ENCODE data around the gene CREG1.

Gene CREG1

DNA sequence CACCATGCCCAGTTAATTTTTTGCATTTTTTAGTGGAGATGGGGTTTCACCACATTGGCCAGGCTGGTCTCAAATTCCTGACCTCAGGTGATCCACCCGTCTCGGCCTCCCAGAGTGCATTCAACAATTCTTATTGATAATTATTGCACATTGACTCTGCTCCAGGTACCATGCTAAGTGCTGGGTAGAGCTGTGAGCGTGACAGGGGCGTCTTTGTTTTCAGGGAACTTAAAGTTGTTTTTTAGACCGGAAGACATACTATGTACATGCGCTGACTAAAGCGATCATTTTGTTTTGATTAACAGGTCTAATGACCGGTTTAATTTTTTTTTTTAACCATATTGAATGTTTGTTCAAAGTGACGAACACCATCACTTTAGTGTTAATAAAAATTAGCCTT is 39.3 kb downstream of the CREG1 start:
- Histone ChIP-seq H3K9ac (ENCODE audit: low read length) (no peak overlapping the region), H2BK120ac (ENCODE audit: low read depth, low read length) (no peak overlapping the region), H3K27me3 (ENCODE audit: insufficient read depth, low read length, poor library complexity) (no peaks in the 10 kb centered on the region), H3K4me1 (ENCODE audit: control insufficient read depth, low read depth, low read length) (no peaks in the 10 kb centered on the region), H3K18ac (ENCODE audit: low read length) (no peak overlapping the region), H3K56ac (ENCODE audit: low read length) (no peak overlapping the region), H3K79me2 (ENCODE audit: control insufficient read depth, insufficient read depth, low read length) (no peaks in the 10 kb centered on the region), H3K36me3 (ENCODE audit: control insufficient read depth, insufficient read depth, low read length) (no peaks in the 10 kb centered on the region), H4K8ac (ENCODE audit: low read depth, low read length) (no peak overlapping the region), H4K5ac (ENCODE audit: low read length) (no peak overlapping the region), H3K4ac (ENCODE audit: low read depth, low read length) (no peak overlapping the region), H3K4me3 (ENCODE audit: low read length) (no peak overlapping the region), H2BK5ac (ENCODE audit: low read length) (no peak overlapping the region), H3K4me2 (ENCODE audit: low read length) (no peak overlapping the region), H3K27ac (ENCODE audit: low read depth, low read length) (no peak overlapping the region), H3K23ac (ENCODE audit: low read length) (no peak overlapping the region), H3K79me1 (ENCODE audit: low read length) (no peaks in the 10 kb centered on the region), H2BK15ac (replicated peaks; ENCODE audit: low read depth) (no peak overlapping the region), H2AK5ac (ENCODE audit: low read length) (no peak overlapping the region)
- DNase-seq, result no peak
- WGBS (ENCODE audit: extremely low coverage, insufficient coverage, low lambda C conversion rate), result no CpG with 5 or more reads among the region's 9 CpGs

DNA sequence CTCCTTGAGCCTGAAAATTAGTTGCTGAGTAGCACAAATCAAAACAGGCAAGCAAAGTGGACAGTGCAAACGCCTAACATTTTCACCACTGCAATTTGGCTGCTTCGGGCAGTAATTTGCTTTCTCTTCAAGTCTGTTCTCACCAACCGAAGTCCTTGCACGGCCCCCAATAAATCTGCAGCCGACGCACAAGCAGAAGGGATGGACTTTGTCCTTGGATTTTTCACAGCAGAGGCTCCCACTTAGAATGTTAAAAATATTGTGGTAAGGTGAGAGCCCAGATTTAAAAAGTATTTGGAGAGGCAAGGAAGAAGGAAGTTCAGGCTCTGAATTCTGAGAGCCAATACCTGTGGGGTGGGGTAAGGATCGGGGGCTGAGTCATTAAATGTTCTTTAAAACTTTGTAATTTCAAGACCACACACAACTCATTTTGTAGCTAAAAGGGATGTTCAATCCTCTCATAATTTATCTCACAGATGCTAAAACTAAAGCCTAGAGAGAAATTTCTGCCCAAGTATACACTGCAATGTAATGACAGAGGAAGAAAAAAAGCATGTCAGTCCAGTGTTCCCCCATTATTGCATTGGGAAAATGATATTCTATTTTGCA is 41.4 kb downstream of the CREG1 start:
- H3K23ac ChIP-seq (ENCODE audit: low read length), result no peak overlapping the region
- H3K36me3 ChIP-seq (ENCODE audit: control insufficient read depth, insufficient read depth, low read length), result no peaks in the 10 kb centered on the region
- H3K4me3 ChIP-seq (ENCODE audit: low read length), result no peak overlapping the region
- H3K4ac ChIP-seq (ENCODE audit: low read depth, low read length), result no peak overlapping the region
- H4K8ac ChIP-seq (ENCODE audit: low read depth, low read length), result no peak overlapping the region
- H3K18ac ChIP-seq (ENCODE audit: low read length), result no peak overlapping the region
- no peaks in the 10 kb centered on the region for H3K79me1 ChIP-seq (ENCODE audit: low read length)
- no peak overlapping the region for H2BK15ac ChIP-seq (replicated peaks; ENCODE audit: low read depth)
- no peaks in the 10 kb centered on the region for H3K4me1 ChIP-seq (ENCODE audit: control insufficient read depth, low read depth, low read length)
- no peak overlapping the region for H3K56ac ChIP-seq (ENCODE audit: low read length)
- no peak overlapping the region for H4K5ac ChIP-seq (ENCODE audit: low read length)
- no peaks in the 10 kb centered on the region for H3K79me2 ChIP-seq (ENCODE audit: control insufficient read depth, insufficient read depth, low read length)
- H3K9ac ChIP-seq (ENCODE audit: low read length), result no peak overlapping the region
- H2BK120ac ChIP-seq (ENCODE audit: low read depth, low read length), result no peak overlapping the region
- WGBS (ENCODE audit: extremely low coverage, insufficient coverage, low lambda C conversion rate), result no CpG with 5 or more reads among the region's 7 CpGs
- H2AK5ac ChIP-seq (ENCODE audit: low read length), result no peak overlapping the region
- H3K27ac ChIP-seq (ENCODE audit: low read depth, low read length), result no peak overlapping the region
- no peak overlapping the region for H2BK5ac ChIP-seq (ENCODE audit: low read length)
- DNase-seq, result no peak
- no peak overlapping the region for H3K4me2 ChIP-seq (ENCODE audit: low read length)
- H3K27me3 ChIP-seq (ENCODE audit: insufficient read depth, low read length, poor library complexity), result no peaks in the 10 kb centered on the region

DNA sequence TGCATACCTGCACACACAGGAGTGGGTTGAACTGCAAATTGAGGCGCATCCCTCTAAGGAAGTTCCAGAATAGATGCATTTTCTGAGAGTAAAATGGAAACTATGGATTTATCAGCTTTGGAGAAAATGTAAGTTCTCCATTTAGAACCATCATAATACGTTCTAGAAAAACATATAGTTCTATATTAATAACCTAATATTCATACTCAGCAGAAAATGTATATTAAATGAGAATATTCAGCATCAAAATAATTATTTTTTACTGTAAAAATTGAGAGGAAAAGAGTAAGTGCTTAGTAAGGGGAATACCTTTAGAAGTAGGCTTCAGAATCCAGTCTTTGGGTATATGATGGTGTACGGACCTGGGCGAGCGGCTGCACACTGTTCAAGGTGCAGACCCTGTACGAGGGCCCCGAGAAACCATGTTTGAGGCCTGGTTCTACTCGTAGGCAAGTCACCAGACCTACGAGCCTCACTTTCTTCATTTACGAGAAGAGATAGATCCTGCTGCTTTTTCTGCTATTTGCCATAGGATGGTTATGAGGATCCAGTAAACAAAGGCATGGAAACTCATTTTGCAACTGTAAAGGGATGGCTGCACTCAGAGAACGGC is 42.1 kb downstream of the CREG1 start:
- Histone ChIP-seq H3K79me2 (ENCODE audit: control insufficient read depth, insufficient read depth, low read length) (no peaks in the 10 kb centered on the region), H3K23ac (ENCODE audit: low read length) (no peak overlapping the region), H3K9ac (ENCODE audit: low read length) (no peak overlapping the region), H3K56ac (ENCODE audit: low read length) (no peak overlapping the region), H3K18ac (ENCODE audit: low read length) (no peak overlapping the region), H3K4me3 (ENCODE audit: low read length) (no peak overlapping the region), H4K5ac (ENCODE audit: low read length) (no peak overlapping the region), H3K36me3 (ENCODE audit: control insufficient read depth, insufficient read depth, low read length) (no peaks in the 10 kb centered on the region), H2BK5ac (ENCODE audit: low read length) (no peak overlapping the region), H2AK5ac (ENCODE audit: low read length) (no peak overlapping the region), H3K4me1 (ENCODE audit: control insufficient read depth, low read depth, low read length) (no peaks in the 10 kb centered on the region), H3K27me3 (ENCODE audit: insufficient read depth, low read length, poor library complexity) (no peaks in the 10 kb centered on the region), H3K4me2 (ENCODE audit: low read length) (no peak overlapping the region), H2BK15ac (replicated peaks; ENCODE audit: low read depth) (no peak overlapping the region), H4K8ac (ENCODE audit: low read depth, low read length) (no peak overlapping the region), H3K4ac (ENCODE audit: low read depth, low read length) (no peak overlapping the region), H3K27ac (ENCODE audit: low read depth, low read length) (no peak overlapping the region), H3K79me1 (ENCODE audit: low read length) (no peaks in the 10 kb centered on the region), H2BK120ac (ENCODE audit: low read depth, low read length) (no peak overlapping the region)
- WGBS (ENCODE audit: extremely low coverage, insufficient coverage, low lambda C conversion rate), result no CpG with 5 or more reads among the region's 11 CpGs
- no peak for DNase-seq

DNA sequence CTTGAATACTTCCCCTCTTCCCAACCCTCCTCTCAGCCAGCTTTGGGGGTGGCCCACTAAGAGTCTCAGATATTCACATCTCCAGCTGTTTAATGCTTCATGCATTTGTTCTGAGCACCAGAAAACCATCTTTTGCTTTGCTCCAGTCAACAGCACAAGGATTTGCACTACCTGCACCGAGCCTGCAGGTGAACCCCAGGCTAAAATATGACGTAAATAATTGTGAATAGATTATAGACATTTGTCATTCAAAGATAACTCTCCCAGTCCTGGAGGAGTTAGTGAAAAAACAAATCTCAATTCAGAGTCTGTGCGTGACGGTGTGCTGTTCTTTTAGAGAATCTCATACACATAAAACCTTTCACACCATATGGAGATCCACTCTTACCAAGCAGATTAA is 42.7 kb downstream of the CREG1 start:
- WGBS (ENCODE audit: extremely low coverage, insufficient coverage, low lambda C conversion rate), result no CpG with 5 or more reads among the region's 4 CpGs
- no peak overlapping the region for H3K23ac ChIP-seq (ENCODE audit: low read length)
- H3K4ac ChIP-seq (ENCODE audit: low read depth, low read length), result no peak overlapping the region
- no peak overlapping the region for H3K18ac ChIP-seq (ENCODE audit: low read length)
- no peaks in the 10 kb centered on the region for H3K27me3 ChIP-seq (ENCODE audit: insufficient read depth, low read length, poor library complexity)
- no peak overlapping the region for H2AK5ac ChIP-seq (ENCODE audit: low read length)
- H2BK15ac ChIP-seq (replicated peaks; ENCODE audit: low read depth), result no peak overlapping the region
- H2BK5ac ChIP-seq (ENCODE audit: low read length), result no peak overlapping the region
- no peak overlapping the region for H3K9ac ChIP-seq (ENCODE audit: low read length)
- no peak overlapping the region for H4K5ac ChIP-seq (ENCODE audit: low read length)
- H3K79me1 ChIP-seq (ENCODE audit: low read length), result no peaks in the 10 kb centered on the region
- H3K4me1 ChIP-seq (ENCODE audit: control insufficient read depth, low read depth, low read length), result no peaks in the 10 kb centered on the region
- H3K4me2 ChIP-seq (ENCODE audit: low read length), result no peak overlapping the region
- H2BK120ac ChIP-seq (ENCODE audit: low read depth, low read length), result no peak overlapping the region
- no peaks in the 10 kb centered on the region for H3K36me3 ChIP-seq (ENCODE audit: control insufficient read depth, insufficient read depth, low read length)
- H3K27ac ChIP-seq (ENCODE audit: low read depth, low read length), result no peak overlapping the region
- H3K56ac ChIP-seq (ENCODE audit: low read length), result no peak overlapping the region
- H3K4me3 ChIP-seq (ENCODE audit: low read length), result no peak overlapping the region
- no peak overlapping the region for H4K8ac ChIP-seq (ENCODE audit: low read depth, low read length)
- DNase-seq, result no peak
- H3K79me2 ChIP-seq (ENCODE audit: control insufficient read depth, insufficient read depth, low read length), result no peaks in the 10 kb centered on the region

DNA sequence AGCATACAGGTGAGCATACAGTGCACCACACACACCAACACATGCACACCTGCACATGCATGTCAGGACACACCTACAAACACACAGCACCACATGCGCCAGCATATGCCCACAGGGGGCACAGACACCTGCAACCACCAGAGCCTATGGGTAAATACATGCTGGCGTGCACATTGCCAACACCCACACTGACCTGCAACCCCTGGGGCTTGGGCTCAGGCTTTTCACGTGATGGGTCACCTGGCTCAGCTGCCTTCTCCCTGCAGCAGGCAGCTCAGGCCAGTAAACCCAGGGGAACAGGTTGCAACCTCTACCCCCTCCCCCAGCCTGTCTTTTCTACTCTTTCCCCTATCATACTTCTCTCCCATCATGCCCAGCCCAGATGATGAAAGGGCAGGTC is 43.3 kb downstream of the CREG1 start:
- Histone ChIP-seq H3K4me2 (ENCODE audit: low read length) (no peak overlapping the region), H2BK5ac (ENCODE audit: low read length) (no peak overlapping the region), H3K4ac (ENCODE audit: low read depth, low read length) (no peak overlapping the region), H3K27me3 (ENCODE audit: insufficient read depth, low read length, poor library complexity) (no peaks in the 10 kb centered on the region), H3K23ac (ENCODE audit: low read length) (no peak overlapping the region), H2BK15ac (replicated peaks; ENCODE audit: low read depth) (no peak overlapping the region), H3K4me1 (ENCODE audit: control insufficient read depth, low read depth, low read length) (no peaks in the 10 kb centered on the region), H3K27ac (ENCODE audit: low read depth, low read length) (no peak overlapping the region), H3K36me3 (ENCODE audit: control insufficient read depth, insufficient read depth, low read length) (no peaks in the 10 kb centered on the region), H4K8ac (ENCODE audit: low read depth, low read length) (no peak overlapping the region), H3K18ac (ENCODE audit: low read length) (no peak overlapping the region), H3K79me1 (ENCODE audit: low read length) (no peaks in the 10 kb centered on the region), H3K9ac (ENCODE audit: low read length) (no peak overlapping the region), H3K56ac (ENCODE audit: low read length) (no peak overlapping the region), H3K4me3 (ENCODE audit: low read length) (no peak overlapping the region), H2AK5ac (ENCODE audit: low read length) (no peak overlapping the region), H2BK120ac (ENCODE audit: low read depth, low read length) (no peak overlapping the region), H3K79me2 (ENCODE audit: control insufficient read depth, insufficient read depth, low read length) (no peaks in the 10 kb centered on the region), H4K5ac (ENCODE audit: low read length) (no peak overlapping the region)
- DNase-seq, result no peak
- WGBS (ENCODE audit: extremely low coverage, insufficient coverage, low lambda C conversion rate), result no CpG with 5 or more reads among the region's 3 CpGs

DNA sequence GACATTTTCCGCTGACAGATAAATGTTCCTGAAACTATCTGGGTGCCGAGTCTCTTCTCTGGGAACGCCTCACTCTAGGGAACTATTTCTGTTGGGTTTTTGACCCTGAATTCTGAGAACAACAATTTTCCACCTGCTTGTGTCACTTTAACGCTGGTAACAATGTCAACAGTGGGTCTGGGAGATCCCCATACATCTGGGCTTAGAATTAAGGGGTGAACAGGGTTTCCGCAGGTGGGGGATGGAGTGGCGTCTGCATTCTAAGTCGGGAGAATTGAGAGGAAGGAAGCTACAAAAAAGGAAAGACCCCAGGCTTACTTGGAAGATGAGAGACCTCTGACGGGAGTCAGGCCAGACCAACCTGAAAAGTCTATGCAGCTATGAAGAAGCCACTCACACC is 44.0 kb downstream of the CREG1 start:
- no peak overlapping the region for H2BK15ac ChIP-seq (replicated peaks; ENCODE audit: low read depth)
- DNase-seq, result no peak
- no peak overlapping the region for H3K4me3 ChIP-seq (ENCODE audit: low read length)
- H3K4ac ChIP-seq (ENCODE audit: low read depth, low read length), result no peak overlapping the region
- no peaks in the 10 kb centered on the region for H3K27me3 ChIP-seq (ENCODE audit: insufficient read depth, low read length, poor library complexity)
- H2BK120ac ChIP-seq (ENCODE audit: low read depth, low read length), result no peak overlapping the region
- no peak overlapping the region for H4K8ac ChIP-seq (ENCODE audit: low read depth, low read length)
- H2AK5ac ChIP-seq (ENCODE audit: low read length), result no peak overlapping the region
- H4K5ac ChIP-seq (ENCODE audit: low read length), result no peak overlapping the region
- no peak overlapping the region for H2BK5ac ChIP-seq (ENCODE audit: low read length)
- no peaks in the 10 kb centered on the region for H3K79me1 ChIP-seq (ENCODE audit: low read length)
- no peaks in the 10 kb centered on the region for H3K36me3 ChIP-seq (ENCODE audit: control insufficient read depth, insufficient read depth, low read length)
- no peak overlapping the region for H3K27ac ChIP-seq (ENCODE audit: low read depth, low read length)
- WGBS (ENCODE audit: extremely low coverage, insufficient coverage, low lambda C conversion rate), result no CpG with 5 or more reads among the region's 8 CpGs
- H3K79me2 ChIP-seq (ENCODE audit: control insufficient read depth, insufficient read depth, low read length), result no peaks in the 10 kb centered on the region
- no peak overlapping the region for H3K18ac ChIP-seq (ENCODE audit: low read length)
- no peak overlapping the region for H3K56ac ChIP-seq (ENCODE audit: low read length)
- no peaks in the 10 kb centered on the region for H3K4me1 ChIP-seq (ENCODE audit: control insufficient read depth, low read depth, low read length)
- no peak overlapping the region for H3K4me2 ChIP-seq (ENCODE audit: low read length)
- H3K23ac ChIP-seq (ENCODE audit: low read length), result no peak overlapping the region
- H3K9ac ChIP-seq (ENCODE audit: low read length), result no peak overlapping the region
